ENCODE data around the gene KIF26B.

The KIF26B gene

GRCh38 chr1:245211761-245212160 is 57.0 kb downstream of the KIF26B start:
- Histone ChIP-seq H3K9ac (ENCODE audit: low read length in 5 of 5) (no peak overlapping the region), H3K27ac (ENCODE audit: low read depth, low read length) (no peak overlapping the region), H3K27me3 (ENCODE audit: control insufficient read depth in 5 of 5, insufficient read depth in 4 of 5, low read length in 5 of 5) (peaks cover 0 to 3% (median 0%) of the 10 kb centered on the region in 5 donors), H3K9me3 (ENCODE audit: control insufficient read depth in 5 of 5, low read length in 5 of 5) (peaks cover 0 to 20% (median 19%) of the 10 kb centered on the region in 5 donors), H3K4me3 (ENCODE audit: low read depth in 1 of 5, low read length in 5 of 5) (no peak overlapping the region), H3K4me1 (ENCODE audit: control insufficient read depth in 5 of 5, insufficient read depth in 5 of 5, low read length in 5 of 5) (no peaks in the 10 kb centered on the region), H3K36me3 (ENCODE audit: control insufficient read depth in 5 of 5, insufficient read depth in 5 of 5, low read length in 5 of 5) (no peaks in the 10 kb centered on the region)

- Histone ChIP-seq H3K36me3 (ENCODE audit: control insufficient read depth in 5 of 5, insufficient read depth in 5 of 5, low read length in 5 of 5) (no peaks in the 10 kb centered on the region), H3K9ac (ENCODE audit: low read length in 5 of 5) (no peak overlapping the region), H3K4me1 (ENCODE audit: control insufficient read depth in 5 of 5, insufficient read depth in 5 of 5, low read length in 5 of 5) (no peaks in the 10 kb centered on the region), H3K27me3 (ENCODE audit: control insufficient read depth in 5 of 5, insufficient read depth in 4 of 5, low read length in 5 of 5) (peaks cover 0 to 3% (median 0%) of the 10 kb centered on the region in 5 donors), H3K4me3 (ENCODE audit: low read depth in 1 of 5, low read length in 5 of 5) (no peak overlapping the region), H3K27ac (ENCODE audit: low read depth, low read length) (no peak overlapping the region), H3K9me3 (ENCODE audit: control insufficient read depth in 5 of 5, low read length in 5 of 5) (peaks cover 0 to 15% (median 14%) of the 10 kb centered on the region in 5 donors)
Measured at GRCh38 chr1:245212221-245212710, 57.5 kb downstream of the KIF26B start.

GRCh38 chr1:245213066-245213831 is 58.5 kb downstream of the KIF26B start:
- Histone ChIP-seq H3K36me3 (ENCODE audit: control insufficient read depth in 5 of 5, insufficient read depth in 5 of 5, low read length in 5 of 5) (no peaks in the 10 kb centered on the region), H3K27me3 (ENCODE audit: control insufficient read depth in 5 of 5, insufficient read depth in 4 of 5, low read length in 5 of 5) (peaks cover 0 to 4% (median 2%) of the 10 kb centered on the region in 5 donors), H3K27ac (ENCODE audit: low read depth, low read length) (no peak overlapping the region), H3K9ac (ENCODE audit: low read length in 5 of 5) (no peak overlapping the region), H3K4me3 (ENCODE audit: low read depth in 1 of 5, low read length in 5 of 5) (no peak overlapping the region), H3K4me1 (ENCODE audit: control insufficient read depth in 5 of 5, insufficient read depth in 5 of 5, low read length in 5 of 5) (no peaks in the 10 kb centered on the region), H3K9me3 (ENCODE audit: control insufficient read depth in 5 of 5, low read length in 5 of 5) (peaks cover 0 to 5% (median 4%) of the 10 kb centered on the region in 5 donors)

GRCh38 chr1:245215071-245215470 is 60.3 kb downstream of the KIF26B start:
- Histone ChIP-seq H3K9me3 (ENCODE audit: control insufficient read depth in 5 of 5, low read length in 5 of 5) (no peaks in the 10 kb centered on the region), H3K4me3 (ENCODE audit: low read depth in 1 of 5, low read length in 5 of 5) (no peak overlapping the region), H3K4me1 (ENCODE audit: control insufficient read depth in 5 of 5, insufficient read depth in 5 of 5, low read length in 5 of 5) (no peaks in the 10 kb centered on the region), H3K36me3 (ENCODE audit: control insufficient read depth in 5 of 5, insufficient read depth in 5 of 5, low read length in 5 of 5) (no peaks in the 10 kb centered on the region), H3K9ac (ENCODE audit: low read length in 5 of 5) (no peak overlapping the region), H3K27ac (ENCODE audit: low read depth, low read length) (no peak overlapping the region), H3K27me3 (ENCODE audit: control insufficient read depth in 5 of 5, insufficient read depth in 4 of 5, low read length in 5 of 5) (peaks cover 0 to 11% (median 8%) of the 10 kb centered on the region in 5 donors)

GRCh38 chr1:245216366-245217115 is 61.8 kb downstream of the KIF26B start:
- no peak overlapping the region for H3K4me3 ChIP-seq (ENCODE audit: low read depth in 1 of 5, low read length in 5 of 5)
- peaks cover 0 to 13% (median 8%) of the 10 kb centered on the region in 5 donors for H3K27me3 ChIP-seq (ENCODE audit: control insufficient read depth in 5 of 5, insufficient read depth in 4 of 5, low read length in 5 of 5)
- H3K9ac ChIP-seq (ENCODE audit: low read length in 5 of 5): no peak overlapping the region
- peaks cover 0 to 2% (median 0%) of the 10 kb centered on the region in 5 donors for H3K4me1 ChIP-seq (ENCODE audit: control insufficient read depth in 5 of 5, insufficient read depth in 5 of 5, low read length in 5 of 5)
- no peak overlapping the region for H3K27ac ChIP-seq (ENCODE audit: low read depth, low read length)
- H3K36me3 ChIP-seq (ENCODE audit: control insufficient read depth in 5 of 5, insufficient read depth in 5 of 5, low read length in 5 of 5): no peaks in the 10 kb centered on the region
- no peaks in the 10 kb centered on the region for H3K9me3 ChIP-seq (ENCODE audit: control insufficient read depth in 5 of 5, low read length in 5 of 5)

GRCh38 chr1:245217853-245218608 is 63.2 kb downstream of the KIF26B start:
- Histone ChIP-seq H3K9me3 (ENCODE audit: control insufficient read depth in 5 of 5, low read length in 5 of 5) (no peaks in the 10 kb centered on the region), H3K4me3 (ENCODE audit: low read depth in 1 of 5, low read length in 5 of 5) (no peak overlapping the region), H3K4me1 (ENCODE audit: control insufficient read depth in 5 of 5, insufficient read depth in 5 of 5, low read length in 5 of 5) (peaks cover 0 to 2% (median 0%) of the 10 kb centered on the region in 5 donors), H3K27me3 (ENCODE audit: control insufficient read depth in 5 of 5, insufficient read depth in 4 of 5, low read length in 5 of 5) (peaks cover 0 to 13% (median 8%) of the 10 kb centered on the region in 5 donors), H3K36me3 (ENCODE audit: control insufficient read depth in 5 of 5, insufficient read depth in 5 of 5, low read length in 5 of 5) (no peaks in the 10 kb centered on the region), H3K9ac (ENCODE audit: low read length in 5 of 5) (no peak overlapping the region), H3K27ac (ENCODE audit: low read depth, low read length) (no peak overlapping the region)

GRCh38 chr1:245220381-245220985 is 65.7 kb downstream of the KIF26B start:
- H3K27me3 ChIP-seq (ENCODE audit: control insufficient read depth in 5 of 5, insufficient read depth in 4 of 5, low read length in 5 of 5): peaks cover 0 to 13% (median 8%) of the 10 kb centered on the region in 5 donors
- no peak overlapping the region for H3K27ac ChIP-seq (ENCODE audit: low read depth, low read length)
- H3K4me3 ChIP-seq (ENCODE audit: low read depth in 1 of 5, low read length in 5 of 5): no peak overlapping the region
- H3K9me3 ChIP-seq (ENCODE audit: control insufficient read depth in 5 of 5, low read length in 5 of 5): no peaks in the 10 kb centered on the region
- H3K36me3 ChIP-seq (ENCODE audit: control insufficient read depth in 5 of 5, insufficient read depth in 5 of 5, low read length in 5 of 5): no peaks in the 10 kb centered on the region
- H3K9ac ChIP-seq (ENCODE audit: low read length in 5 of 5): no peak overlapping the region
- H3K4me1 ChIP-seq (ENCODE audit: control insufficient read depth in 5 of 5, insufficient read depth in 5 of 5, low read length in 5 of 5): peaks cover 0 to 2% (median 0%) of the 10 kb centered on the region in 5 donors

GRCh38 chr1:245221805-245222204 is 67.0 kb downstream of the KIF26B start:
- Histone ChIP-seq H3K27ac (ENCODE audit: low read depth, low read length) (no peak overlapping the region), H3K9me3 (ENCODE audit: control insufficient read depth in 5 of 5, low read length in 5 of 5) (no peaks in the 10 kb centered on the region), H3K36me3 (ENCODE audit: control insufficient read depth in 5 of 5, insufficient read depth in 5 of 5, low read length in 5 of 5) (no peaks in the 10 kb centered on the region), H3K4me3 (ENCODE audit: low read depth in 1 of 5, low read length in 5 of 5) (no peak overlapping the region), H3K9ac (ENCODE audit: low read length in 5 of 5) (no peak overlapping the region), H3K27me3 (ENCODE audit: control insufficient read depth in 5 of 5, insufficient read depth in 4 of 5, low read length in 5 of 5) (peaks cover 0 to 20% (median 8%) of the 10 kb centered on the region in 5 donors), H3K4me1 (ENCODE audit: control insufficient read depth in 5 of 5, insufficient read depth in 5 of 5, low read length in 5 of 5) (peaks cover 0 to 2% (median 0%) of the 10 kb centered on the region in 5 donors)

GRCh38 chr1:245222931-245223595 is 68.3 kb downstream of the KIF26B start:
- H3K9me3 ChIP-seq (ENCODE audit: control insufficient read depth in 5 of 5, low read length in 5 of 5): no peaks in the 10 kb centered on the region
- H3K4me1 ChIP-seq (ENCODE audit: control insufficient read depth in 5 of 5, insufficient read depth in 5 of 5, low read length in 5 of 5): peaks cover 0 to 2% (median 0%) of the 10 kb centered on the region in 5 donors
- H3K27ac ChIP-seq (ENCODE audit: low read depth, low read length): no peak overlapping the region
- peaks cover 0 to 20% (median 6%) of the 10 kb centered on the region in 5 donors for H3K27me3 ChIP-seq (ENCODE audit: control insufficient read depth in 5 of 5, insufficient read depth in 4 of 5, low read length in 5 of 5)
- H3K4me3 ChIP-seq (ENCODE audit: low read depth in 1 of 5, low read length in 5 of 5): no peak overlapping the region
- no peaks in the 10 kb centered on the region for H3K36me3 ChIP-seq (ENCODE audit: control insufficient read depth in 5 of 5, insufficient read depth in 5 of 5, low read length in 5 of 5)
- H3K9ac ChIP-seq (ENCODE audit: low read length in 5 of 5): no peak overlapping the region
